NK-92 (cell line): ENCODE measurements around the gene ARMH3.

Experiments used
- DNase-seq: peaks from one replicate; lab custom pipeline; 2025; ENCODE audit not compliant: unreplicated experiment; lab: John Stamatoyannopoulos, UW

Gene ARMH3

GRCh38 chr10:101875068-101875688 lies 180.8 kb downstream of the ARMH3 start:
- DNase-seq: no peak

- no peak for DNase-seq
Observed at GRCh38 chr10:101874252-101874651, 181.7 kb downstream of the ARMH3 start.

GRCh38 chr10:101867931-101868330 lies 188.0 kb downstream of the ARMH3 start:
- no peak for DNase-seq

- DNase-seq: no peak
Observed at GRCh38 chr10:101859530-101859929, 196.4 kb downstream of the ARMH3 start.

GRCh38 chr10:101858723-101859500 lies 197.1 kb downstream of the ARMH3 start:
- no peak for DNase-seq

- no peak for DNase-seq
Observed at GRCh38 chr10:101857802-101858476, 198.0 kb downstream of the ARMH3 start.

GRCh38 chr10:101856626-101857025 lies 199.3 kb downstream of the ARMH3 start:
- DNase-seq: no peak

- DNase-seq: no peak
Observed at GRCh38 chr10:101851411-101852116, 204.4 kb downstream of the ARMH3 start.

- no peak for DNase-seq
Observed at GRCh38 chr10:101850749-101851148, 205.2 kb downstream of the ARMH3 start.

- DNase-seq: no peak
Observed at GRCh38 chr10:101848894-101849351, 207.1 kb downstream of the ARMH3 start.

- no peak for DNase-seq
Observed at GRCh38 chr10:101848408-101848807, 207.6 kb downstream of the ARMH3 start.

GRCh38 chr10:101845893-101846292 lies 210.1 kb downstream of the ARMH3 start:
- no peak for DNase-seq

- no peak for DNase-seq
Observed at GRCh38 chr10:101843032-101844021, 212.6 kb downstream of the ARMH3 start, which contains the start of gene KCNIP2. Gene KCNIP2 (minus strand): TSS chr10:101843800. CDS start chr10:101843568, 232 bp downstream.

- no peak for DNase-seq
Observed at GRCh38 chr10:101841826-101842225, 214.1 kb downstream of the ARMH3 start.

GRCh38 chr10:101840741-101841453 lies 215.1 kb downstream of the ARMH3 start:
- DNase-seq: no peak

GRCh38 chr10:101840102-101840684 lies 215.8 kb downstream of the ARMH3 start:
- DNase-seq: no peak

GRCh38 chr10:101839416-101840063 lies 216.4 kb downstream of the ARMH3 start:
- DNase-seq: no peak

- no peak for DNase-seq
Observed at GRCh38 chr10:101839002-101839401, 217.0 kb downstream of the ARMH3 start.
